HepG2 (cell line): Measurements from ENCODE around the gene SNAI1. TPM values are rescaled to one million over a fixed set of nuclear protein-coding genes. Genes with fewer than 3 reads are reported as not detected.

ENCODE experiments used
- ATF7-NPFF ChIP-seq: sonication (generic); formaldehyde crosslinking; IDR thresholded peaks from 2 replicates; pipeline ENCODE4 v1.8.1; 2023; ENCODE audit warnings: mild to moderate bottlenecking, low read depth, missing genetic modification reagents, moderate library complexity
- CAMTA2 ChIP-seq: sonication (generic); formaldehyde crosslinking; IDR thresholded peaks from 2 replicates; pipeline ENCODE4 v1.4.0; 2020; ENCODE audit warnings: mild to moderate bottlenecking, missing genetic modification reagents, borderline replicate concordance
- CEBPG ChIP-seq: IDR thresholded peaks from 2 replicates; pipeline ENCODE4 v1.6.1; 2016
- CHD4 ChIP-seq: fragments of 200-600 bp; sonication (generic); IDR thresholded peaks from 2 replicates; pipeline ENCODE4 v1.7.0; 2017; ENCODE audit warnings: mild to moderate bottlenecking, low read length, borderline replicate concordance
- MXI1 ChIP-seq: IDR thresholded peaks from 3 replicates; pipeline ENCODE4 v1.6.1; 2012; ENCODE audit warnings: low read depth, low read length, inconsistent platforms, borderline replicate concordance
- RBM39 ChIP-seq: fragments of 200-400 bp; formaldehyde crosslinking; IDR thresholded peaks from one replicate; pipeline ENCODE4 v1.6.1; 2018; ENCODE audit warnings: antibody characterized with exemption, mild to moderate bottlenecking, low read depth, low read length; ENCODE audit not compliant: poor library complexity, severe bottlenecking
- RCOR2 ChIP-seq: IDR thresholded peaks from 2 replicates; pipeline ENCODE4 v1.6.1; 2016; ENCODE audit warnings: missing biosample characterization, missing genetic modification reagents
- SP2 ChIP-seq: sonication (generic); formaldehyde crosslinking; IDR thresholded peaks from 2 replicates; pipeline ENCODE4 v1.5.1; 2020; ENCODE audit warnings: mild to moderate bottlenecking, missing genetic modification reagents
- SSRP1 ChIP-seq: IDR thresholded peaks from 2 replicates; pipeline ENCODE4 v1.6.1; 2016; ENCODE audit warnings: control low read depth
- ZBTB38 ChIP-seq: sonication (generic); formaldehyde crosslinking; IDR thresholded peaks from 2 replicates; pipeline ENCODE4 v1.5.1; 2020; ENCODE audit warnings: mild to moderate bottlenecking, missing genetic modification reagents
- ZFX ChIP-seq: sonication (generic); formaldehyde crosslinking; IDR thresholded peaks from 2 replicates; pipeline ENCODE4 v1.4.0; 2020; ENCODE audit warnings: mild to moderate bottlenecking, low read depth, missing genetic modification reagents, moderate library complexity
- ZNF644 ChIP-seq: IDR thresholded peaks from 2 replicates; pipeline ENCODE4 v1.6.1; 2016; ENCODE audit warnings: low read depth
- ZNF678 ChIP-seq: sonication (generic); formaldehyde crosslinking; IDR thresholded peaks from 2 replicates; pipeline ENCODE4 v1.4.0; 2020; ENCODE audit warnings: mild to moderate bottlenecking, missing genetic modification reagents
- ZNF766 ChIP-seq: sonication (generic); formaldehyde crosslinking; IDR thresholded peaks from 2 replicates; pipeline ENCODE4 v1.5.0; 2020; ENCODE audit warnings: missing genetic modification reagents, borderline replicate concordance
- polyA plus RNA-seq, 8 experiments: library from polyadenylated mRNA; depleted of rRNA in 3 of 8; stranded (reverse) in 7 of 8; unstranded in 1 of 8; fragments of >200 nt; fragmentation: Illumina TruSeq in 4 of 8; extraction: Trizol in 4 of 8; gene quantifications; 2 replicates each; pipeline versions ENCODE4 v1.2.1 to v1.2.3, GENCODE V29; 2011 to 2016; ENCODE audit warnings: low read depth in 4 of 8, missing spikeins in 1 of 8, mixed read lengths in 1 of 8; ENCODE audit not compliant: insufficient read depth in 1 of 8
- total RNA-seq, 5 experiments: library from RNA; depleted of rRNA; stranded (reverse); fragments of >200 nt; fragmentation: Illumina TruSeq; extraction: Trizol; gene quantifications; 2 replicates each; pipeline ENCODE4 v1.2.3, GENCODE V29; 2016; ENCODE audit warnings: low read depth in 1 of 5
- TF ChIP-seq, protein P1 (sequence below): sonication (generic); formaldehyde crosslinking; IDR thresholded peaks from 2 replicates; pipeline ENCODE4 v1.8.0; 2022; ENCODE audit warnings: missing genetic modification reagents, low read depth, mild to moderate bottlenecking, borderline replicate concordance
- TF ChIP-seq, protein P2 (sequence below): sonication (generic); formaldehyde crosslinking; IDR thresholded peaks from 2 replicates; pipeline ENCODE4 v1.9.0; 2021; ENCODE audit warnings: mild to moderate bottlenecking, missing genetic modification reagents
- TF ChIP-seq, protein P3 (sequence below): sonication (generic); formaldehyde crosslinking; IDR thresholded peaks from 2 replicates; pipeline ENCODE4 v1.5.1; 2020; ENCODE audit warnings: missing genetic modification reagents, mild to moderate bottlenecking, borderline replicate concordance
- TF ChIP-seq, protein P4 (sequence below): sonication (generic); formaldehyde crosslinking; IDR thresholded peaks from 2 replicates; pipeline ENCODE4 v1.4.0; 2020; ENCODE audit warnings: missing genetic modification reagents
- TF ChIP-seq, protein P5 (sequence below): IDR thresholded peaks from 2 replicates; pipeline ENCODE4 v1.6.1; 2018; ENCODE audit warnings: missing genetic modification reagents

SNAI1 gene
- total and polyA plus RNA-seq, 2 of the 13 experiments (the other 11 are each of a cell fraction or from before 2014, with no cell fraction given) = 1.3 to 1.4 TPM

DNA sequence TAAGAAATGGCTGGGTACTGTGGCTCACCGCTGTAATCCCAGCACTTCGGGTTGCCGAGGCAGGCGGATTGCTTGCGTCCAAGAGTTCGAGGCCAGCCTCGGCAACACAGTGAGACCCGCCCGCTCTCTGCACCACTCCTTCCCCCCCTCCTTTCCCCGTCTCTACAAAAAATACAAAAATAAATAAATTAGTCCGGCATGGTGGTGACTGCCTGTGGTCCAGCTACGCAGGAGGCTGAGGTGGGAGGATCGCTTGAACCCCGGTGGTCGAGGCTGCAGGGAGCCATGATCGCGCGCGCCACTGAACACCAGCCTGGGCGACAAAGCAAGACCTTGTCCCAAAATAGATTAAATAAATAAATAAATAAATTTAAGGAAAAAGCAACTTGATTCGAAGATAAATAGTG lies 47.0 kb upstream of the SNAI1 start (continued):
- TF ChIP-seq ZNF678 (CRISPR knock-in tag) (no peak; the same call in 1 of the 2 replicates), ATF7-NPFF (no peak), ZNF766 (CRISPR knock-in tag) (0 out of 2 replicates have a peak, but pooled peaks have one; percentile 66), SSRP1 (no peak), MXI1 (no peak), CEBPG (CRISPR knock-in tag) (no peak), ZNF644 (CRISPR knock-in tag) (no peak), SP2 (CRISPR knock-in tag) (0 out of 2 replicates have a peak, but pooled peaks have one; percentile 24), RBM39 (no peak), CHD4 (peak; percentile 92; the same call in 1 of the 2 replicates), ZBTB38 (peak; percentile 60), CAMTA2 (CRISPR knock-in tag) (no peak), RCOR2 (CRISPR knock-in tag) (0 out of 2 replicates have a peak, but pooled peaks have one; percentile 37), ZFX (CRISPR knock-in tag) (no peak)
- TF ChIP-seq, protein P1, sequence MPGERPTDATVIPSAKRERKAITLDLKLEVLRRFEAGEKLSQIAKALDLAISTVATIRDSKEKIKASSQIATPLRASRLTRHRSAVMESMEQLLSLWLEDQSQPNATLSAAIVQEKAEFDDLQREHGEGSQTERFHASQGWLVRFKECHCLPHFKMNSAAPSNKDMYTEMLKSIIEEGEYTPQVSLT (CRISPR knock-in tag) = 0 out of 2 replicates have a peak, but pooled peaks have one; percentile 79
- TF ChIP-seq, protein P2, sequence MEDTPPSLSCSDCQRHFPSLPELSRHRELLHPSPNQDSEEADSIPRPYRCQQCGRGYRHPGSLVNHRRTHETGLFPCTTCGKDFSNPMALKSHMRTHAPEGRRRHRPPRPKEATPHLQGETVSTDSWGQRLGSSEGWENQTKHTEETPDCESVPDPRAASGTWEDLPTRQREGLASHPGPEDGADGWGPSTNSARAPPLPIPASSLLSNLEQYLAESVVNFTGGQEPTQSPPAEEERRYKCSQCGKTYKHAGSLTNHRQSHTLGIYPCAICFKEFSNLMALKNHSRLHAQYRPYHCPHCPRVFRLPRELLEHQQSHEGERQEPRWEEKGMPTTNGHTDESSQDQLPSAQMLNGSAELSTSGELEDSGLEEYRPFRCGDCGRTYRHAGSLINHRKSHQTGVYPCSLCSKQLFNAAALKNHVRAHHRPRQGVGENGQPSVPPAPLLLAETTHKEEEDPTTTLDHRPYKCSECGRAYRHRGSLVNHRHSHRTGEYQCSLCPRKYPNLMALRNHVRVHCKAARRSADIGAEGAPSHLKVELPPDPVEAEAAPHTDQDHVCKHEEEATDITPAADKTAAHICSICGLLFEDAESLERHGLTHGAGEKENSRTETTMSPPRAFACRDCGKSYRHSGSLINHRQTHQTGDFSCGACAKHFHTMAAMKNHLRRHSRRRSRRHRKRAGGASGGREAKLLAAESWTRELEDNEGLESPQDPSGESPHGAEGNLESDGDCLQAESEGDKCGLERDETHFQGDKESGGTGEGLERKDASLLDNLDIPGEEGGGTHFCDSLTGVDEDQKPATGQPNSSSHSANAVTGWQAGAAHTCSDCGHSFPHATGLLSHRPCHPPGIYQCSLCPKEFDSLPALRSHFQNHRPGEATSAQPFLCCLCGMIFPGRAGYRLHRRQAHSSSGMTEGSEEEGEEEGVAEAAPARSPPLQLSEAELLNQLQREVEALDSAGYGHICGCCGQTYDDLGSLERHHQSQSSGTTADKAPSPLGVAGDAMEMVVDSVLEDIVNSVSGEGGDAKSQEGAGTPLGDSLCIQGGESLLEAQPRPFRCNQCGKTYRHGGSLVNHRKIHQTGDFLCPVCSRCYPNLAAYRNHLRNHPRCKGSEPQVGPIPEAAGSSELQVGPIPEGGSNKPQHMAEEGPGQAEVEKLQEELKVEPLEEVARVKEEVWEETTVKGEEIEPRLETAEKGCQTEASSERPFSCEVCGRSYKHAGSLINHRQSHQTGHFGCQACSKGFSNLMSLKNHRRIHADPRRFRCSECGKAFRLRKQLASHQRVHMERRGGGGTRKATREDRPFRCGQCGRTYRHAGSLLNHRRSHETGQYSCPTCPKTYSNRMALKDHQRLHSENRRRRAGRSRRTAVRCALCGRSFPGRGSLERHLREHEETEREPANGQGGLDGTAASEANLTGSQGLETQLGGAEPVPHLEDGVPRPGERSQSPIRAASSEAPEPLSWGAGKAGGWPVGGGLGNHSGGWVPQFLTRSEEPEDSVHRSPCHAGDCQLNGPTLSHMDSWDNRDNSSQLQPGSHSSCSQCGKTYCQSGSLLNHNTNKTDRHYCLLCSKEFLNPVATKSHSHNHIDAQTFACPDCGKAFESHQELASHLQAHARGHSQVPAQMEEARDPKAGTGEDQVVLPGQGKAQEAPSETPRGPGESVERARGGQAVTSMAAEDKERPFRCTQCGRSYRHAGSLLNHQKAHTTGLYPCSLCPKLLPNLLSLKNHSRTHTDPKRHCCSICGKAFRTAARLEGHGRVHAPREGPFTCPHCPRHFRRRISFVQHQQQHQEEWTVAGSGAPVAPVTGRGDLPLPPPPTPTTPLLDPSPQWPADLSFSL (CRISPR knock-in tag) = no peak
- TF ChIP-seq, protein P3, sequence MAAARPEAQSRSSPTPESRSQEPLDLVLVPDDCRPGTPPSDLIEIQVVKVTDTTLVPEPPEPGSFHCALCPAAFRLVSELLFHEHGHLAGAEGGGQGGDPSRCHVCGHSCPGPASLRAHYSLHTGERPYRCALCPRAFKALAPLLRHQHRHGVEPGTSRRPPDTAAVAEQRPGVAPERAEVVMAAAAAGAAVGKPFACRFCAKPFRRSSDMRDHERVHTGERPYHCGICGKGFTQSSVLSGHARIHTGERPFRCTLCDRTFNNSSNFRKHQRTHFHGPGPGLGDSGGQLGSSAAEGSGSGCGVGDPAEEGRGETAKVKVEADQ (CRISPR knock-in tag) = peak; percentile 19; the same call in 1 of the 2 replicates
- TF ChIP-seq, protein P4, sequence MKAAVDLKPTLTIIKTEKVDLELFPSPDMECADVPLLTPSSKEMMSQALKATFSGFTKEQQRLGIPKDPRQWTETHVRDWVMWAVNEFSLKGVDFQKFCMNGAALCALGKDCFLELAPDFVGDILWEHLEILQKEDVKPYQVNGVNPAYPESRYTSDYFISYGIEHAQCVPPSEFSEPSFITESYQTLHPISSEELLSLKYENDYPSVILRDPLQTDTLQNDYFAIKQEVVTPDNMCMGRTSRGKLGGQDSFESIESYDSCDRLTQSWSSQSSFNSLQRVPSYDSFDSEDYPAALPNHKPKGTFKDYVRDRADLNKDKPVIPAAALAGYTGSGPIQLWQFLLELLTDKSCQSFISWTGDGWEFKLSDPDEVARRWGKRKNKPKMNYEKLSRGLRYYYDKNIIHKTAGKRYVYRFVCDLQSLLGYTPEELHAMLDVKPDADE (CRISPR knock-in tag) = 0 out of 2 replicates have a peak, but pooled peaks have one; percentile 13
- TF ChIP-seq, protein P5, sequence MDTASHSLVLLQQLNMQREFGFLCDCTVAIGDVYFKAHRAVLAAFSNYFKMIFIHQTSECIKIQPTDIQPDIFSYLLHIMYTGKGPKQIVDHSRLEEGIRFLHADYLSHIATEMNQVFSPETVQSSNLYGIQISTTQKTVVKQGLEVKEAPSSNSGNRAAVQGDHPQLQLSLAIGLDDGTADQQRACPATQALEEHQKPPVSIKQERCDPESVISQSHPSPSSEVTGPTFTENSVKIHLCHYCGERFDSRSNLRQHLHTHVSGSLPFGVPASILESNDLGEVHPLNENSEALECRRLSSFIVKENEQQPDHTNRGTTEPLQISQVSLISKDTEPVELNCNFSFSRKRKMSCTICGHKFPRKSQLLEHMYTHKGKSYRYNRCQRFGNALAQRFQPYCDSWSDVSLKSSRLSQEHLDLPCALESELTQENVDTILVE (CRISPR knock-in tag) = 0 out of 2 replicates have a peak, but pooled peaks have one; percentile 7
